Sigmoid colon (tissue), 7 donors: ENCODE measurements around the gene ACOX1. TPM values are rescaled to one million over a fixed set of nuclear protein-coding genes. Genes with fewer than 3 reads are reported as not detected.
A peak's percentile ranks its signal among the peaks of the same experiment; 100 is the strongest.

Experiments
- DNase-seq: peaks from one replicate; pipeline ENCODE4 v3.0.0-alpha.2; 2019
- H3K27ac ChIP-seq, 4 donors: fragments of 200-600 bp; sonication (generic); one replicate each; pipeline ENCODE4 v1.5.1; 2016 to 2019; ENCODE audit warnings: mild to moderate bottlenecking in 1 of 4
- H3K27me3 ChIP-seq, 3 donors: fragments of 200-600 bp; sonication (generic); one replicate each; pipeline ENCODE4 v1.5.1; 2019; ENCODE audit warnings: mild to moderate bottlenecking in 1 of 3
- H3K36me3 ChIP-seq, 4 donors: fragments of 200-600 bp; sonication (generic); one replicate each; pipeline ENCODE4 v1.5.1; 2016 to 2019
- H3K4me1 ChIP-seq, 4 donors: fragments of 200-600 bp; sonication (generic); one replicate each; pipeline ENCODE4 v1.5.1; 2017 to 2019
- H3K4me3 ChIP-seq, 4 donors: fragments of 200-600 bp; sonication (generic); one replicate each; pipeline ENCODE4 v1.5.1; 2017 to 2019; ENCODE audit warnings: mild to moderate bottlenecking in 2 of 4, moderate library complexity in 1 of 4
- H3K9me3 ChIP-seq, 4 donors: fragments of 200-600 bp in 3 of 4; sonication (generic) in 3 of 4; one replicate each; pipeline versions ENCODE4 v1.5.1 to v1.6.1; 2013 to 2019
- CTCF ChIP-seq, 4 experiments: fragments of 450-650 bp in 3 of 4; fragments of 200-600 bp in 1 of 4; IDR thresholded peaks; one replicate each; pipeline ENCODE4 v1.5.1; 2016 to 2019; ENCODE audit warnings: antibody characterized with exemption in 4 of 4, mild to moderate bottlenecking in 3 of 4, moderate library complexity in 2 of 4
- EP300 ChIP-seq, 4 donors: sonication (generic); formaldehyde crosslinking; IDR thresholded peaks; one replicate each; pipeline ENCODE4 v1.6.1; 2017; ENCODE audit warnings: antibody characterized with exemption in 4 of 4
- POLR2A ChIP-seq, 2 donors: fragments of 450-650 bp; IDR thresholded peaks; one replicate each; pipeline ENCODE4 v1.6.1; 2016; ENCODE audit warnings: antibody characterized with exemption in 2 of 2, mild to moderate bottlenecking in 2 of 2, moderate library complexity in 2 of 2
- POLR2AphosphoS5 ChIP-seq, 4 donors: sonication (generic); formaldehyde crosslinking; IDR thresholded peaks; one replicate each; pipeline ENCODE4 v1.6.1; 2017; ENCODE audit warnings: antibody characterized with exemption in 4 of 4
- WGBS, 2 donors: extraction: QIAGEN DNeasy Blood & Tissue Kit; methylation state at CpG; one replicate each; pipeline ENCODE4 v1.1.7; 2013; 5-methylcytosine and 5-hydroxymethylcytosine counted together
- intact Hi-C: fragments of 100-400 bp; cut with DNase I; formaldehyde crosslinking; loops from one replicate; pipeline ENCODE4 v1.15.1; 2023
- polyA plus RNA-seq, 3 donors: library from polyadenylated mRNA; stranded (reverse); fragments of 200-250 nt; gene quantifications; one replicate each; pipeline ENCODE4 v1.2.3, GENCODE V29; 2013
- total RNA-seq, 4 donors: library from RNA; depleted of rRNA; stranded (reverse); fragments of >200 nt; gene quantifications; one replicate each; pipeline ENCODE4 v1.1.0, GENCODE V29; 2016
- donor health status: healthy with polysubstance abuse.
- donor health status: Bipolar disorder and iron deficiency.
- donor health status: healthy.

The ACOX1 gene
- total and polyA plus RNA-seq, 7 donors, result 31.3 to 93.2 (median 34.6) TPM

DNA sequence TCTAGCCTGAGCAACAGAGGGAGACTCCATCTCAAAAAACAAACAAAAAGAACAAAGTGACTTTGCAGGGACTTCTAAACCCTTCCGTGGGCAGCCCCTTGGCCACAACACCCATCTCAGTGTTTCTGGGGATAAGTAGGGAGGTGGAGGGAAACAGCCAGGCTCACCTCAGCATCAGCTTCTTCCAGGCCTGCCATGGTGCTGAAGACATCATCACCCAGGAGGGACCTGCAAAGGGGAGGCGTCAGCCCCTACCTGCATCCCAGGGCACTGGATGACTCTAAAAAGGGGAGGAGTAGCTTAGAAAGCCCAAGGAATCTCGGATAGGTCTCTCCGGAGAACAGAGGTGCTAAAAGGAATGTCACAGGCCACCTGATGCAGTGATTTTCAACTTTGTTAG lies 47.9 kb downstream of the ACOX1 start:
- WGBS, 2 donors, result 91 to 95% methylated on average over 4 of the region's 4 CpGs
- H3K9me3 ChIP-seq, result no peaks in the 10 kb centered on the region
- TF ChIP-seq EP300 (IDR thresholded peaks at IDR 0.05) (no peak), CTCF (IDR thresholded peaks at IDR 0.05) (no peak), POLR2AphosphoS5 (IDR thresholded peaks at IDR 0.05) (no peak), POLR2A (IDR thresholded peaks at IDR 0.05) (no peak)
- peaks cover 0 to 9% (median 0%) of the 10 kb centered on the region in 4 donors for H3K36me3 ChIP-seq
- H3K27me3 ChIP-seq, result no peaks in the 10 kb centered on the region
- H3K4me3 ChIP-seq, result no peak overlapping the region
- intact Hi-C loops, result no loop called here
- no peaks in the 10 kb centered on the region for H3K4me1 ChIP-seq
- DNase-seq, result no peak
- H3K27ac ChIP-seq, result no peak overlapping the region

DNA sequence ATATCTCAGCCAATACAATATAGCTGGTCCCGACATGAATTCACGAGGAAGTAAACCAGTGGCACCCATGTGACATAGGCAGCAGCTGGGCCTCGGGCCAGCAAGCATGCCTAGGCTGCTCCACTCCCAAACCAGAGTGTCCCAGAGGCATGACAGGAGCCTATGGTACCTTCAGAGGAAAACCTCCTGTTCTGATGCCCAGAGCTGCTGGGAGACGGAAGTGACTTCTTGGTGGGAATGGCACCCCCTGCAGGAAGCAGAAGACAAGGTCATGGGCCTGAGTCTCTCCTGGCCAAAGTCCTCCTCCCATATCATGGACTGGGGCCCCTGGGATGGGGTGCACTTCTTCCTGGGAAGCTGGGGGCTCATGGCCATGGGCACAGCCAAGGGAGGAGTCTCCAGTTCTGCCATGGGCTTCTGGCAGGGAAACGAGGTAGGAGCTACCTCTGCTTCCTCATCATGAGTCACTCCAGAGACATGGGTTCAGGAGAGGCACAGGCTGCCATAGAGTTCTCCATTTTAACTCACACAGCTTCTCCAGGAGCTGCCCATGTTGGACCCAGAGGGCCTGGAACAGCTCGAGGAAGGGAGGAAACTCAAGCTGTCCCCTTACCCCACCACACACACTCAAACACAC lies 51.6 kb downstream of the ACOX1 start:
- no peaks in the 10 kb centered on the region for H3K4me1 ChIP-seq
- intact Hi-C loops, result no loop called here
- no peak overlapping the region for H3K27ac ChIP-seq
- DNase-seq, result no peak
- WGBS, 2 donors, result 42 to 68% methylated on average over 6 of the region's 6 CpGs
- TF ChIP-seq CTCF (IDR thresholded peaks at IDR 0.05), result peak in 1 of 4 experiments; percentile 32
- TF ChIP-seq POLR2AphosphoS5 (IDR thresholded peaks at IDR 0.05), result no peak
- H3K27me3 ChIP-seq, result no peaks in the 10 kb centered on the region
- peaks cover 0 to 26% (median 0%) of the 10 kb centered on the region in 4 donors for H3K36me3 ChIP-seq
- no peaks in the 10 kb centered on the region for H3K9me3 ChIP-seq
- no peak overlapping the region for H3K4me3 ChIP-seq

DNA sequence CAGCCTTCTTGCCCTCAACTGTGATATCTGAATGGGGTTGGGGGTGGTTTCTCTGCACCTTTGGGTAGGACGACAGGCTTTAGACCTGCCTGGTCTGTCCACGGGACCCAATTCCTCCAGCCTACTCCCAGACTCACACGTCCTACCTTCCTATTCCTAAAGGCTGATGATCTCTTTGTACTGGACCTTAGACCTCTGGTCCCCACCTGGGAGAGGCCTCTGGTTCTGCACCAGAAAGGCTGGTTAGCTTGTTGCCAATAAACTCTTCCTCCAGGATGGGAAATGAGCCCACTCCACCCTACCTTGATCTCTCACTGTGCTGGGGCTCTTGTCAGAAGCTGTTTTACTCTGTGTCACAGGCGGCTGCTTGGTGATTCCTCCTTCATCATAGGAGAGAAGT lies 52.5 kb downstream of the ACOX1 start:
- intact Hi-C loops, result no loop called here
- H3K36me3 ChIP-seq, result peaks cover 0 to 32% (median 0%) of the 10 kb centered on the region in 4 donors

GRCh38 chr17:75925912-75926311 lies 53.1 kb downstream of the ACOX1 start:
- Histone ChIP-seq H3K27me3 (no peaks in the 10 kb centered on the region), H3K4me1 (no peaks in the 10 kb centered on the region), H3K36me3 (peaks cover 0 to 32% (median 0%) of the 10 kb centered on the region in 4 donors), H3K4me3 (no peak overlapping the region), H3K27ac (no peak overlapping the region), H3K9me3 (no peaks in the 10 kb centered on the region)
- 96% methylated on average over 15 of the region's 15 CpGs for WGBS, 2 donors
- intact Hi-C loops, result no loop called here
- TF ChIP-seq POLR2A (IDR thresholded peaks at IDR 0.05) (no peak), CTCF (IDR thresholded peaks at IDR 0.05) (no peak), EP300 (IDR thresholded peaks at IDR 0.05) (no peak), POLR2AphosphoS5 (IDR thresholded peaks at IDR 0.05) (no peak)
- DNase-seq, result no peak

More for the DNA sequence above, 52.5 kb downstream of the ACOX1 start:
- TF ChIP-seq EP300 (IDR thresholded peaks at IDR 0.05) (no peak), POLR2AphosphoS5 (IDR thresholded peaks at IDR 0.05) (no peak), POLR2A (IDR thresholded peaks at IDR 0.05) (no peak), CTCF (IDR thresholded peaks at IDR 0.05) (no peak)
- WGBS, 2 donors, result 95% methylated on average over 4 of the region's 4 CpGs
- H3K4me3 ChIP-seq, result no peak overlapping the region
- DNase-seq, result no peak
- H3K4me1 ChIP-seq, result no peaks in the 10 kb centered on the region
- H3K27me3 ChIP-seq, result no peaks in the 10 kb centered on the region
- no peaks in the 10 kb centered on the region for H3K9me3 ChIP-seq
- no peak overlapping the region for H3K27ac ChIP-seq

- no peak for TF ChIP-seq POLR2AphosphoS5 (IDR thresholded peaks at IDR 0.05)
- no peak for TF ChIP-seq POLR2A (IDR thresholded peaks at IDR 0.05)
- no peak overlapping the region for H3K4me3 ChIP-seq
- H3K27ac ChIP-seq, result no peak overlapping the region
- DNase-seq, result no peak
- peaks cover 0 to 32% (median 0%) of the 10 kb centered on the region in 4 donors for H3K36me3 ChIP-seq
- WGBS, 2 donors, result 95 to 96% methylated on average over 11 of the region's 11 CpGs
- no peaks in the 10 kb centered on the region for H3K9me3 ChIP-seq
- intact Hi-C loops, result no loop called here
- no peaks in the 10 kb centered on the region for H3K27me3 ChIP-seq
- no peaks in the 10 kb centered on the region for H3K4me1 ChIP-seq
Observed at GRCh38 chr17:75925103-75925502, 53.9 kb downstream of the ACOX1 start.
